GM12872 (cell line): ENCODE measurements around the gene ASAP3.

Source experiments
- CTCF ChIP-seq: IDR thresholded peaks from 3 replicates; pipeline ENCODE4 v1.5.1; 2011; ENCODE audit warnings: low read depth, mild to moderate bottlenecking, low read length, moderate library complexity; ENCODE audit not compliant: insufficient read depth

Gene ASAP3

GRCh38 chr1:23522244-23522982 lies 38.4 kb upstream of the ASAP3 start:
- TF ChIP-seq CTCF = no peak

- TF ChIP-seq CTCF = no peak
These were observed 37.6 kb upstream of the ASAP3 start for GRCh38 chr1:23521588-23521987.

GRCh38 chr1:23517581-23517980 lies 33.6 kb upstream of the ASAP3 start:
- TF ChIP-seq CTCF = no peak

- TF ChIP-seq CTCF = no peak
These were observed 31.9 kb upstream of the ASAP3 start for GRCh38 chr1:23515905-23516304.

GRCh38 chr1:23514111-23514679 lies 30.2 kb upstream of the ASAP3 start:
- no peak for TF ChIP-seq CTCF

- TF ChIP-seq CTCF = no peak
These were observed 25.9 kb upstream of the ASAP3 start for GRCh38 chr1:23509896-23510295.

- no peak for TF ChIP-seq CTCF
These were observed 22.6 kb upstream of the ASAP3 start for GRCh38 chr1:23506376-23507107.
